Right ventricle myocardium inferior (tissue), 1 donor: ENCODE results near the gene APCS. TPM values are rescaled to one million over a fixed set of nuclear protein-coding genes. Genes with fewer than 3 reads are reported as not detected.

ENCODE experiments used
- total RNA-seq: library from RNA; stranded (reverse); fragmentation: NEBNext Ultra II Directional; extraction: Animal tissue kit (Norgen Biotek cat#: 25700); gene quantifications from one replicate; pipeline ENCODE4 v1.2.1, GENCODE V29; 2021
- donor health status: DM: no; HTN: yes; CAD: no; lungs with severe emphysema.

The APCS gene
- total RNA-seq, 1 donor from 2014 or later = not detected

Other genes with a start within 250 kb of the APCS start
- gene OR10J4, start 155.6 kb upstream of the APCS start, total RNA-seq = not detected
- not detected for gene OR10J1, start 148.1 kb upstream of the APCS start, total RNA-seq
- not detected for gene OR10J5, start 51.8 kb upstream of the APCS start, total RNA-seq
- not detected for gene CRP, start 126.8 kb downstream of the APCS start, total RNA-seq
- 21.3 TPM for gene DUSP23, start 193.1 kb downstream of the APCS start, total RNA-seq
- 0.57 TPM for gene FCRL6, start 214.5 kb downstream of the APCS start, total RNA-seq
- 1.6 TPM for gene SLAMF8, start 239.0 kb downstream of the APCS start, total RNA-seq